GM12864 (cell line): ENCODE results near the gene ALDH2.
"Not testable (repeated sequence)": the region's sequence is repeated elsewhere in the genome, so short reads cannot be mapped to it uniquely, and the experiment has no call there.

Experiments
- DNase-seq: peaks from one replicate; pipeline ENCODE4 v3.0.0-alpha.2; 2011; ENCODE audit warnings: low read depth
- H3K4me3 ChIP-seq: 2 replicates; pipeline ENCODE4 v1.5.1; 2011; ENCODE audit warnings: mild to moderate bottlenecking, low read depth, low read length, control low read depth
- TF ChIP-seq, protein P1 (sequence below): IDR thresholded peaks from 2 replicates; pipeline ENCODE4 v1.5.1; 2011; ENCODE audit warnings: low read depth, mild to moderate bottlenecking, moderate library complexity, low read length, control low read depth, inconsistent platforms; ENCODE audit errors: missing control alignments

Gene ALDH2

DNA sequence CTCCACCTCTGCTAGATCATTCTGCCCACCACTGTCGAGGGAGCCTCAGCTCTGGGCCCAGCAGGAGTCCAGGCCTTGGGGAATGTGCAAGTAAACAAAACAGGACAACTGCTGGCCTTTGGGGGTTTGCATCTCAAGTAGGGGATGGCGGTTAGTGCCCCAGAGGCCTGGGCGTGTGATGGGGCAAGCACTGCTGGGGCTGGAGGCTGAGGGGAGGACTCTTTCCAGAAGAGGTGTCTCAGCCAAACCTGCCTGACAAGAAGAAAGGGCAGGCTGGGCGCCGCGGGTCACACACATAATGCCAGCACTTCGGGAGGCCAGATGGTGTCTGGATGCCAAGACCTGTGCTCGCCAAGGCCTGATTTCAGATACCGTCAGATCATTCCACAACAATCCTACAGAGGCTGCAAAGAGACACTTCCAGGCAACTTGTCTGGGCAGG lies 8.6 kb upstream of the ALDH2 start:
- no peak for DNase-seq
- H3K4me3 ChIP-seq: no peak overlapping the region
- TF ChIP-seq, protein P1, sequence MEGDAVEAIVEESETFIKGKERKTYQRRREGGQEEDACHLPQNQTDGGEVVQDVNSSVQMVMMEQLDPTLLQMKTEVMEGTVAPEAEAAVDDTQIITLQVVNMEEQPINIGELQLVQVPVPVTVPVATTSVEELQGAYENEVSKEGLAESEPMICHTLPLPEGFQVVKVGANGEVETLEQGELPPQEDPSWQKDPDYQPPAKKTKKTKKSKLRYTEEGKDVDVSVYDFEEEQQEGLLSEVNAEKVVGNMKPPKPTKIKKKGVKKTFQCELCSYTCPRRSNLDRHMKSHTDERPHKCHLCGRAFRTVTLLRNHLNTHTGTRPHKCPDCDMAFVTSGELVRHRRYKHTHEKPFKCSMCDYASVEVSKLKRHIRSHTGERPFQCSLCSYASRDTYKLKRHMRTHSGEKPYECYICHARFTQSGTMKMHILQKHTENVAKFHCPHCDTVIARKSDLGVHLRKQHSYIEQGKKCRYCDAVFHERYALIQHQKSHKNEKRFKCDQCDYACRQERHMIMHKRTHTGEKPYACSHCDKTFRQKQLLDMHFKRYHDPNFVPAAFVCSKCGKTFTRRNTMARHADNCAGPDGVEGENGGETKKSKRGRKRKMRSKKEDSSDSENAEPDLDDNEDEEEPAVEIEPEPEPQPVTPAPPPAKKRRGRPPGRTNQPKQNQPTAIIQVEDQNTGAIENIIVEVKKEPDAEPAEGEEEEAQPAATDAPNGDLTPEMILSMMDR: no peak

DNA sequence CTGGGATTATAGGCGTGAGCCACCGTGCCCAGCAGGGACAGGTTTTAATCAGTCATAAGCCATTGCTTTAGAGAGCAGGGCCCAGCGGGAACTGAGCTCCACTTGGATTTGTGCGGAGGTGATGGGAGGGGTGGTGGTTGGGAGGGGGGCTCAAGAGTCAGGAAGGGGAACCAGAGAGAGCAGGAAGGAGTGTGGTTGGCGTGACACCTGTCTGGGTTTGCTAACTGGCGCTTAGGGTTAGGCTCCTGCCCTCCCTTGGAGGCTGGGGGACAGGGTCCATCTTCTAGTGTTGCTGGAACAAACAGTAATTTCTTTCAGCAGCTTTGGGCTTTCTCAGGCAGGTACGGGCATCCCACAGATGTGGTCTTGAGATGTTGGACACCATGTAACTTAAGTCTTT lies 7.5 kb upstream of the ALDH2 start:
- no peak for DNase-seq

DNA sequence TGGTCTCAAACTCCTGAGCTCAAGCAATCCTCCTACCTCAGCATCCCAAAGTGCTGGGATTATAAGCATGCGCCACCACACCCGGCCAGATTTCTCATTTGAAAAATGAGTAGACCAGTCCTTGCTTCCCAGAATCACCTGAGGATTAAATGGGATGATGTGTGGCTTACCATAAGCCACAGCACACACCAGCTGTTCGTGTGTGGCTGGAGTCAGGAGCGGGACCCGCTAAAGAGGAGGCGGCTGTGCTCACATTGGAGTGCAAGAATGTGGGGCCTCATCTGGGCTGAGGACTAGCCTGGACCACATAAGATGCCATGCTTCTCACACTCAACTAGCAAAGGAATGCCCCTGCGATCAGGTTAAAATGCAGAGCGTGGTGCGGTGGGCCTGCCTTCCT lies 6.7 kb upstream of the ALDH2 start:
- no peak overlapping the region for H3K4me3 ChIP-seq
- TF ChIP-seq, protein P1: no peak
- no peak for DNase-seq

More for the DNA sequence above, 7.5 kb upstream of the ALDH2 start:
- no peak overlapping the region for H3K4me3 ChIP-seq
- TF ChIP-seq, protein P1: no peak

DNA sequence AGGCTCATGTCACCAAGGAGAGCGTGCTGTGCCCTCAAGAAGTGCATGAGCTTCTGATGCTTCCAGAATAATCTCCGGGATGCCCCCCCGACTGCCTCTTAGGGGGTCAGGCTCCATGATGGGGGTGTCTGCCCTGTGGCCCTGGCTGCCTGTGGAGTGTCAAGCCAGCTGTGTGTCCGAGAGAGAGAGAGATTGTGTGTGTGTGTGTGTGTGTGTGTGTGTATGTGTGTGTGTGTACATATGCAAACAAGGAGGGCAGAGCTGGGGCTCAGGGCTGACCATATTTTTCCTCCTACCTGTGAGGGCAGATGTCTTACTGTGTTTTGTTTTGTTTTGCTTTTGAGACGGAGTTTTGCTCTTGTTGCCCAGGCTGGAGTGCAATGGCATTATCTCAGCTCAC lies 5.6 kb upstream of the ALDH2 start:
- TF ChIP-seq, protein P1: no peak
- H3K4me3 ChIP-seq: no peak overlapping the region
- DNase-seq: peak; percentile 83

DNA sequence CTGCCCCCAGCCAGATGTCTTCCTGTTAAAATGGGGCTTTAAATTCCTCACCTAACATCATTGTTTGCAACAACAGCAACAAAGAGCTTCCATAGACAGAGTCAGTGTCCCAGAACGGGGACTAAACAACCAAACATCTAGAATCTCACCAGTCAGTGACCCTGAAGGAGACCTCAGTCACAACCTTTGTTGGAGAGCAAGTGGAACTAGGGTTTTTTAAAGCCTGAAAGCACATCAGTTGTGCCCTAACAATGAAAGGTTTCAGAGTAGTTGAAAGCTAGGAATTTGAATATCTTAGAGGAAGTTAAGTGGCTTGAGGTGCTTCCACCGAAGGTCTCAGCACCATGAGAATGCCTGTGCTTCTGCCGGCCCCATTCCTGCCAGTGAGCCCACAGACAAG lies 5.0 kb upstream of the ALDH2 start:
- TF ChIP-seq, protein P1: no peak
- DNase-seq: no peak
- no peak overlapping the region; the same call in 1 of the 2 replicates for H3K4me3 ChIP-seq

DNA sequence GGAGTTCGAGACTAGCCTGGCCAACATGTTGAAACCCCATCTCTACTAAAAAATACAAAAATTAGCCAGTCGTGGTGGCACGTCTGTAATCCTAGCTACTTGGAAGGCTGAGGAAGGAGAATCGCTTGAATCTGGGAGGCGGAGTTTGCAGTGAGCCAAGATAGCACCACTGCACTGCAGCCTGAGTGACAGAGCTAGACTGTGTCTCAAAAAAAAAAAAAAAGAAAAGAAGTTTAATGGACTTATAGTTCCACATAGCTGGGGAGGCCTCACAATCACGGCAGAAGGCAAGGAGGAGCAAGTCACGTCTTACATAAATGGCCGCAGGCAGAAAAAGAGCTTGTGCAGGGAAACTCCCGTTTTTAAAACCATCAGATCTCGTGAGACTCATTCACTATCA lies 3.2 kb upstream of the ALDH2 start:
- not testable (repeated sequence) for DNase-seq, H3K4me3 ChIP-seq

DNA sequence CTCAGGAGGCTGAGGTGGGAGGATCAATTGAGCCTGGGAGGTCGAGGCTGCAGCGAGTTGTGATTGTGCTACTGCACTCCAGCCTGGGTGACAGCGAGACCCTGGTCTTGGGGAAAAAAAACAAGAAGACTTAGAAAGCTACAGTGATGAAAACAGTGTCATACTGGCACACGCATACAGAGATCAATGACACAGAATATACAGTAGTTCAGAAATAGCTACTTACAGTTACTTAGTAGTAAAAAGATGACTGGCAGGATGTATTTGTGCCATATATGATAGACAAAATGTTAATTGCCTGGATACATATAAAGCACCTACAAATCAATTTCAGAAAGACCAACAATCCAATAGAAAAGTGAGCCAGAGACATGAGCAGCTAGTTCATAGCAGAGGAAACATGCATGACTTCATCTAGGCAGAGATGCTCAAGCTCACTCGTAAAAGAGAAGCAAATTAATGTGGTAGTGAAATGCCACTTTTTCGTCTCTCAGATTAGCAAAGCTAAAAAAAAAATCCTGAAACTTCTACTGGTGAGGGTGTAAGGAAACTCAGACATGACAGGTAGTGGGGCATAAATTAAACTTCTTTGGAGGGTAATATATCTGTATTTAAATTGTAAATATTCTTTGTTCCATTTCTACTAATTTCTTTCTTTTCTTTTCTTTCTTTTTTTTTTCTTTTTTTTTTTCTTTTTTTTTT lies 2.5 kb upstream of the ALDH2 start:
- DNase-seq: peak; percentile 70
- TF ChIP-seq, protein P1: no peak
- H3K4me3 ChIP-seq: no peak overlapping the region
